Vagina (tissue), 2 donors: ENCODE results near the gene OR6B1.
"Not testable (repeated sequence)": the region's sequence is repeated elsewhere in the genome, so short reads cannot be mapped to it uniquely, and the experiment has no call there.

Source experiments
- POLR2A ChIP-seq, 2 donors: fragments of 450-650 bp; IDR thresholded peaks; one replicate each; pipeline ENCODE4 v1.6.1; 2017; ENCODE audit warnings: antibody characterized with exemption in 2 of 2, mild to moderate bottlenecking in 2 of 2, moderate library complexity in 2 of 2
- TF ChIP-seq, protein P1 (sequence below), 3 experiments: fragments of 450-650 bp in 2 of 3; fragments of 200-600 bp in 1 of 3; sonication (generic) in 1 of 3; IDR thresholded peaks; one replicate each; pipeline ENCODE4 v1.5.1; 2017 to 2019; ENCODE audit warnings: antibody characterized with exemption in 3 of 3, mild to moderate bottlenecking in 2 of 3, moderate library complexity in 2 of 3

GRCh38 chr7:144010821-144011220 is 10.7 kb downstream of the OR6B1 start:
- TF ChIP-seq POLR2A (IDR thresholded peaks at IDR 0.05): not testable (repeated sequence)
- TF ChIP-seq, protein P1, sequence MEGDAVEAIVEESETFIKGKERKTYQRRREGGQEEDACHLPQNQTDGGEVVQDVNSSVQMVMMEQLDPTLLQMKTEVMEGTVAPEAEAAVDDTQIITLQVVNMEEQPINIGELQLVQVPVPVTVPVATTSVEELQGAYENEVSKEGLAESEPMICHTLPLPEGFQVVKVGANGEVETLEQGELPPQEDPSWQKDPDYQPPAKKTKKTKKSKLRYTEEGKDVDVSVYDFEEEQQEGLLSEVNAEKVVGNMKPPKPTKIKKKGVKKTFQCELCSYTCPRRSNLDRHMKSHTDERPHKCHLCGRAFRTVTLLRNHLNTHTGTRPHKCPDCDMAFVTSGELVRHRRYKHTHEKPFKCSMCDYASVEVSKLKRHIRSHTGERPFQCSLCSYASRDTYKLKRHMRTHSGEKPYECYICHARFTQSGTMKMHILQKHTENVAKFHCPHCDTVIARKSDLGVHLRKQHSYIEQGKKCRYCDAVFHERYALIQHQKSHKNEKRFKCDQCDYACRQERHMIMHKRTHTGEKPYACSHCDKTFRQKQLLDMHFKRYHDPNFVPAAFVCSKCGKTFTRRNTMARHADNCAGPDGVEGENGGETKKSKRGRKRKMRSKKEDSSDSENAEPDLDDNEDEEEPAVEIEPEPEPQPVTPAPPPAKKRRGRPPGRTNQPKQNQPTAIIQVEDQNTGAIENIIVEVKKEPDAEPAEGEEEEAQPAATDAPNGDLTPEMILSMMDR (IDR thresholded peaks at IDR 0.05): not testable (repeated sequence)
